CD4-positive, CD25-positive, alpha-beta regulatory T cell (primary cell): ENCODE results near the gene ITSN1. TPM values are rescaled to one million over a fixed set of nuclear protein-coding genes. Genes with fewer than 3 reads are reported as not detected.
"Not testable (repeated sequence)": the region's sequence is repeated elsewhere in the genome, so short reads cannot be mapped to it uniquely, and the experiment has no call there.

Source experiments
- ATAC-seq, 2 donors: fragments of 150-1000 bp; cut with Tn5 transposase; one replicate each; pipeline ENCODE4 v1.10.0; 2021; ENCODE audit warnings: low read depth in 2 of 2, moderate number of reproducible peaks in 2 of 2, moderate library complexity in 1 of 2
- DNase-seq, 3 donors: peaks; one replicate each; pipeline versions ENCODE4 v3.0.0 to v3.0.0-alpha.2; 2012 to 2022; ENCODE audit warnings: mixed read lengths in 1 of 3
- H3K27ac ChIP-seq: one replicate; pipeline ENCODE4 v1.7.0; 2013; ENCODE audit warnings: mild to moderate bottlenecking, low read length; ENCODE audit not compliant: insufficient read depth, poor library complexity, severe bottlenecking
- H3K27me3 ChIP-seq: one replicate; pipeline ENCODE4 v1.7.0; 2013; ENCODE audit warnings: low read length; ENCODE audit not compliant: control insufficient read depth, insufficient read depth
- H3K36me3 ChIP-seq: one replicate; pipeline ENCODE4 v1.7.0; 2013; ENCODE audit warnings: mild to moderate bottlenecking, low read length, moderate library complexity; ENCODE audit not compliant: control insufficient read depth, insufficient read depth
- H3K4me1 ChIP-seq: 2 replicates; pipeline ENCODE4 v1.7.0; 2013; ENCODE audit warnings: mild to moderate bottlenecking, low read length; ENCODE audit not compliant: insufficient read depth, control insufficient read depth, poor library complexity, severe bottlenecking
- H3K4me3 ChIP-seq: one replicate; pipeline ENCODE4 v1.7.0; 2013; ENCODE audit warnings: low read depth, mild to moderate bottlenecking, low read length, moderate library complexity
- H3K9me3 ChIP-seq, 2 experiments: 1 replicate in 1 of 2; 2 replicates in 1 of 2; pipeline ENCODE4 v1.7.0; 2013; ENCODE audit warnings: low read length in 2 of 2, mild to moderate bottlenecking in 1 of 2, moderate library complexity in 1 of 2; ENCODE audit not compliant: control insufficient read depth in 2 of 2
- H3K27ac Mint-ChIP-seq, 3 donors: one replicate each; pipeline ENCODE4 v1.8.0; 2020 to 2022; ENCODE audit warnings: mild to moderate bottlenecking in 3 of 3, mixed read lengths in 3 of 3, moderate library complexity in 2 of 3
- H3K27me3 Mint-ChIP-seq: one replicate; pipeline ENCODE4 v1.8.0; 2022; ENCODE audit warnings: mild to moderate bottlenecking, mixed read lengths
- H3K36me3 Mint-ChIP-seq: one replicate; pipeline ENCODE4 v1.8.0; 2020; ENCODE audit warnings: mixed read lengths
- H3K4me1 Mint-ChIP-seq, 4 donors: one replicate each; pipeline ENCODE4 v1.8.0; 2020 to 2022; ENCODE audit warnings: mixed read lengths in 4 of 4, mild to moderate bottlenecking in 1 of 4
- H3K4me3 Mint-ChIP-seq, 4 donors: one replicate each; pipeline ENCODE4 v1.8.0; 2020 to 2022; ENCODE audit warnings: mild to moderate bottlenecking in 4 of 4, mixed read lengths in 4 of 4, moderate library complexity in 3 of 4
- H3K9me3 Mint-ChIP-seq, 7 donors: one replicate each; pipeline ENCODE4 v1.8.0; 2020 to 2022; ENCODE audit warnings: mixed read lengths in 7 of 7, mild to moderate bottlenecking in 3 of 7, moderate library complexity in 2 of 7
- polyA plus RNA-seq, 4 donors: library from polyadenylated mRNA; unstranded; fragments of 300-500 nt; fragmentation: Illumina TruSeq; gene quantifications; one replicate each; pipeline ENCODE4 v1.2.3, GENCODE V29; 2021
- total RNA-seq: library from RNA; stranded (reverse); gene quantifications from one replicate; pipeline ENCODE4 v1.2.3, GENCODE V29; 2022

ITSN1 gene
- total RNA-seq (1.1 TPM), polyA plus RNA-seq (under 1 TPM; 0.17 to 0.98 (median 0.33) TPM)

DNA sequence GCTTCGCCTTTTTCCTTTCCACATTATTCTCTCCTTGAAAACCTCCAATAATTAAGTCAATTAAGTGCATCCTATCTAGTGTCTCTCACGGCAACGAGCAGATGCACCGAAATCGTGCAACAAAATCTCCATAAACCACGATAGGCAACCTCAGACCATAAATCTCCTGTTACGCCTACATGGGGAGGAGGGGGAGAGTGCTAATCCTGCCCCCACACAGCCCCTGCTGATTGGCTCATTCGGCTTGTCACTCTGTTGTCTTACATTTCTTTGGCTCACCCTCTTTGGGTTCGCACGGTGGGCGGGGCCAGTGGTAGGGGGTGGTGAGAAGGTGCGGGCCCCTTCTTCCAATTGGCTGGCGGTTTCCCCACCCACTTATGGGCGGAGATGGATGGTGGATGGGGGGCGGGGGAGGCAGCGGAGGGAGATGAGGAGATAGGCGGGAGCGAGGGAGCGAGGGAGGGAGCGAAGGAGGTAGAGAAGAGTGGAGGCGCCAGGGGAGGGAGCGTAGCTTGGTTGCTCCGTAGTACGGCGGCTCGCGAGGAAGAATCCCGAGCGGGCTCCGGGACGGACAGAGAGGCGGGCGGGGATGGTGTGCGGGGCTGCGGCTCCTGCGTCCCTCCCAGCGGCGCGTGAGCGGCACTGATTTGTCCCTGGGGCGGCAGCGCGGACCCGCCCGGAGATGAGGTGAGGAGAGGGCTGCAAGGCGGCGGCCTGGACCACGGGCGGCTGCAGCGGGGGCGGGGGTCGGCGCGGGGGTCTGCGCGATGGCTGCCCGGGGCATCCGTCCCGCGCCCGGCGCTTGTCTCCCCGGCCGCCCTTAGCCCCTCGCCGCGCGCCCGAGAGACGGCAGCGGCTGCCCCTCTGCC lies at the start of gene ITSN1:
Gene ITSN1 (plus strand): TSS at position 475 of the 869 bp plus-strand sequence. CDS start 76,328 bp downstream, outside the sequence.
- peaks cover 20% of the 10 kb centered on the region for H3K27me3 ChIP-seq
- H3K4me3 Mint-ChIP-seq: peak within 1 kb of the TSS; percentile 84 to 98 (median 94)
- H3K4me1 Mint-ChIP-seq: peaks cover 14 to 39% (median 27%) of the 10 kb centered on the region in 4 donors
- peaks cover 19% of the 10 kb centered on the region for H3K4me1 ChIP-seq
- H3K27ac Mint-ChIP-seq: peak within 1 kb of the TSS; percentile 89 to 93 (median 90)
- H3K9me3 ChIP-seq: no peaks in the 10 kb centered on the region
- peak within 1 kb of the TSS; percentile 90 for H3K27ac ChIP-seq
- H3K4me3 ChIP-seq: peak within 1 kb of the TSS; percentile 99
- ATAC-seq (peak; percentile 88 to 90), DNase-seq (peak; percentile 99 to 100 (median 99))
- H3K9me3 Mint-ChIP-seq: no peaks in the 10 kb centered on the region
- peaks cover 3% of the 10 kb centered on the region for H3K36me3 Mint-ChIP-seq
- peaks cover 37% of the 10 kb centered on the region for H3K27me3 Mint-ChIP-seq
- H3K36me3 ChIP-seq: no peaks in the 10 kb centered on the region

DNA sequence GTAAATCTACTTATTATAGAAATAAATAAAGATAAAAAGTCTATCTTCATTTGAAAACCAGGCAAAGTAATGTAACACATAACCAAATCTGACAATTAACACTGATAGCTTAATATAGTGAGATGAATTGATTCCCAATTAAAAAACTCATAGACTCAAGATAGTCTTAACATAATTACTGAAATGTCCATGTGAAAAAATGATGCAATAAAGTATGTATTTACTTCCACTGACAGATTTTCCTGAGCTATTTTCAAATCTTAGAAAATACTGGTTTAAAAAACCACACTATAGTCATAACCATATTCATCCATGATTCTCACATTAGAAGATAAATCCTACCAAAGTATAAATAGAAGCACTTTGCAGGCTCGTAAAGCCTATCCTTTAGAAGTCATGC lies 44.2 kb upstream of the ITSN1 start:
- peaks cover 33% of the 10 kb centered on the region for H3K36me3 Mint-ChIP-seq
- Histone ChIP-seq H3K27ac (no peak overlapping the region), H3K9me3 (no peaks in the 10 kb centered on the region), H3K36me3 (peaks cover 37% of the 10 kb centered on the region), H3K4me1 (no peaks in the 10 kb centered on the region), H3K4me3 (no peak overlapping the region), H3K27me3 (no peaks in the 10 kb centered on the region)
- no peak for DNase-seq
- no peaks in the 10 kb centered on the region for H3K27me3 Mint-ChIP-seq
- no peak overlapping the region for H3K4me3 Mint-ChIP-seq
- no peak overlapping the region for H3K27ac Mint-ChIP-seq
- H3K4me1 Mint-ChIP-seq: no peaks in the 10 kb centered on the region
- no peaks in the 10 kb centered on the region for H3K9me3 Mint-ChIP-seq
- no peak for ATAC-seq

- Mint-ChIP-seq H3K27me3 (no peaks in the 10 kb centered on the region), H3K36me3 (peaks cover 9% of the 10 kb centered on the region), H3K9me3 (no peaks in the 10 kb centered on the region)
Observed at GRCh38 chr21:33608559-33608958, 33.7 kb upstream of the ITSN1 start.

DNA sequence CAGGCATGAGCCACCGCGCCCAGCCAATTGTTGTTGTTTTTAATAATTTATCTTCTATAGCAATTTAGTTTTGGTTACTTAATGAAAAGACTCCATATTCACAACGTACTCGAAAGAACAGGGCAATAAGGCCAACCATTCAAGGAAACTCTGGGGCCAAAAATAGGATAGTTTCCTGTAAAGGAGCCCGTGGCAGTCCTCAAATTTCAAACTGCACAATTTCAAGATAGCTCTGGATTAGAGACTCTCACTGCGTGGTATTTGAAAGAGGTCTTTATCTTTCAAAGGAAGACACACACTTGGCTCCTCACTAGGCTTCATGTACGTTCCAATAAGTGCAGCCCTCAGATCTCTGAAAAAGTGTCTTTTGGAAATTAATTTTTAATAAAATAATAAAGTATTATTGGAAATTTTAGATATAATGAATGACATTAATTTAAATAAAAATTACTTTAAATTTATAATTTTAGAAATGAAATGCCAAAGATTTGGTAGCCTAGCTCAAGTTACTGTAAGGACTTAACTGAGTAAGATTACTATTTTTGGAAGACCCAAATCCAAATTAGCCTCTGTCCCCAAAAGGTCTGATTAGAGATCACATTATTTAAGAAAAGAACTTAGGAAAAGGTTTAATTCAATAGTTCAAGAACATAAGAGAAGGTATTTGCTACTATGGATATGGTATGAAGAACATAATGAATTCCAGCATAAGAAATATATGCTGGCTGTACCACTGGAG lies 31.1 kb upstream of the ITSN1 start:
- Histone ChIP-seq H3K9me3 (no peaks in the 10 kb centered on the region), H3K27ac (no peak overlapping the region), H3K4me1 (no peaks in the 10 kb centered on the region), H3K4me3 (no peak overlapping the region), H3K36me3 (peaks cover 34% of the 10 kb centered on the region), H3K27me3 (no peaks in the 10 kb centered on the region)
- ATAC-seq (no peak), DNase-seq (no peak)
- Mint-ChIP-seq H3K9me3 (no peaks in the 10 kb centered on the region), H3K4me1 (peaks cover 0 to 10% (median 1%) of the 10 kb centered on the region in 4 donors), H3K36me3 (peaks cover 12% of the 10 kb centered on the region), H3K4me3 (no peak overlapping the region), H3K27me3 (no peaks in the 10 kb centered on the region), H3K27ac (peak overlapping the region in 1 of 3 donors; percentile 16)

More at GRCh38 chr21:33608559-33608958, 33.7 kb upstream of the ITSN1 start:
- H3K4me1 ChIP-seq: no peaks in the 10 kb centered on the region
- DNase-seq: no peak
- H3K4me1 Mint-ChIP-seq: peaks cover 3 to 10% (median 5%) of the 10 kb centered on the region in 4 donors
- no peak overlapping the region for H3K4me3 Mint-ChIP-seq
- H3K27ac Mint-ChIP-seq: peak overlapping the region in 1 of 3 donors; percentile 6
- peaks cover 27% of the 10 kb centered on the region for H3K36me3 ChIP-seq
- no peak overlapping the region for H3K27ac ChIP-seq
- H3K27me3 ChIP-seq: no peaks in the 10 kb centered on the region
- H3K4me3 ChIP-seq: no peak overlapping the region
- no peaks in the 10 kb centered on the region for H3K9me3 ChIP-seq
- ATAC-seq: no peak

- not testable (repeated sequence) for H3K9me3 Mint-ChIP-seq, H3K27ac ChIP-seq, H3K4me3 Mint-ChIP-seq, H3K9me3 ChIP-seq, DNase-seq, ATAC-seq, H3K4me1 ChIP-seq, H3K27ac Mint-ChIP-seq, H3K4me3 ChIP-seq, H3K27me3 ChIP-seq, H3K27me3 Mint-ChIP-seq
- peaks cover 0 to 13% (median 2%) of the 10 kb centered on the region in 4 donors for H3K4me1 Mint-ChIP-seq
- H3K36me3 Mint-ChIP-seq: peaks cover 38% of the 10 kb centered on the region
- peaks cover 35% of the 10 kb centered on the region for H3K36me3 ChIP-seq
Observed at GRCh38 chr21:33617565-33617964, 24.7 kb upstream of the ITSN1 start.

DNA sequence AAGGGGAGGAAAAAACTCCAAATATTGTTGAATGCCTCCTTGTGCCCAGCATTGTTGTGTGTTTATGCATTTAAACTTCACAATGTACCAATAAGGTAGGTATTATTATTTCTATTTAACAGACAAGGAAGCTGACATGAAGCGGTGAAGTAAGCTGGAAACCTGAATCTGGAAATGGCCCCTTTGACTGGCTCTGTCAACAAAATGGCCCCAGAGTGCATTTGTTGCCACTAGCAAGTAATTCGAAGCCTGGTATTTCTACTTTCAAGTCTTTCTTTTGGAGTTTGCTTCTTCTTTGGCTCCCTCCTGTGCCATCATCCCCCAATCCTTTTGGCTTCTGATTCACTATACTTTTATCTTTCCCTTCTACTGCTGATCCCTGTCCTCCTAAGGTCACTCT lies 23.9 kb upstream of the ITSN1 start:
- no peaks in the 10 kb centered on the region for H3K27me3 ChIP-seq
- H3K27ac ChIP-seq: no peak overlapping the region
- no peak overlapping the region for H3K27ac Mint-ChIP-seq
- peaks cover 30% of the 10 kb centered on the region for H3K36me3 ChIP-seq
- no peak overlapping the region for H3K4me3 ChIP-seq
- DNase-seq: no peak
- no peaks in the 10 kb centered on the region for H3K27me3 Mint-ChIP-seq
- H3K4me1 Mint-ChIP-seq: peaks cover under 1 to 13% (median 2%) of the 10 kb centered on the region in 4 donors
- no peaks in the 10 kb centered on the region for H3K9me3 ChIP-seq
- H3K9me3 Mint-ChIP-seq: no peaks in the 10 kb centered on the region
- no peak overlapping the region for H3K4me3 Mint-ChIP-seq
- no peak for ATAC-seq
- peaks cover 36% of the 10 kb centered on the region for H3K36me3 Mint-ChIP-seq
- H3K4me1 ChIP-seq: no peaks in the 10 kb centered on the region

DNA sequence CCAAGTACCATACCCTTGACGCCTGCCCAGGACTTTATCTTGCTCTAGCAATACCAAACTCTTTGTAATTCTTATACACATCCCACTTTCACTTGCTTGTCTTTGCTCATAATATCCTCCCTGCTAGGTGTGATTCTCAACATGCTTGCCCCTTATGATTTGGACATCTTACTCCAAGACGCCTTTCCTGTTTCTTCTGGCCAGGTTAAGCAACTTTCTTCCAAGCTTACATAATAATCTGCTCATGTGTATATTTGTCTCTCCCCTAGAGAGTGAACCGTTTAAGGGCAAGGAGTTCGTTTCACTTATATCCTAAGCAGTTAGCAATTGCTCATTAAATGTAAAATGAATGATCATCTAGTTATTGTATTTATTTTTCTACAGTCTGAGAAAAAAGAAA lies 22.6 kb upstream of the ITSN1 start:
- no peaks in the 10 kb centered on the region for H3K27me3 Mint-ChIP-seq
- no peak overlapping the region for H3K27ac Mint-ChIP-seq
- H3K36me3 Mint-ChIP-seq: peaks cover 34% of the 10 kb centered on the region
- Histone ChIP-seq H3K27me3 (no peaks in the 10 kb centered on the region), H3K36me3 (peaks cover 27% of the 10 kb centered on the region), H3K9me3 (no peaks in the 10 kb centered on the region), H3K4me1 (no peaks in the 10 kb centered on the region), H3K4me3 (no peak overlapping the region), H3K27ac (no peak overlapping the region)
- no peak overlapping the region for H3K4me3 Mint-ChIP-seq
- H3K9me3 Mint-ChIP-seq: no peaks in the 10 kb centered on the region
- H3K4me1 Mint-ChIP-seq: peaks cover 2 to 13% (median 3%) of the 10 kb centered on the region in 4 donors
- ATAC-seq: no peak
- no peak for DNase-seq
